Loucy (cell line): Measurements from ENCODE around the gene DNM3.

Experiments
- H2AFZ ChIP-seq: fragments of 200-600 bp; sonication (generic); 2 replicates; pipeline ENCODE4 v1.6.0; 2016; ENCODE audit warnings: antibody characterized with exemption, mild to moderate bottlenecking, low read length, moderate library complexity
- H3F3A ChIP-seq: fragments of 200-600 bp; 2 replicates; pipeline ENCODE4 v1.6.0; 2016; ENCODE audit warnings: antibody characterized with exemption, low read depth, mild to moderate bottlenecking
- H3K27me3 ChIP-seq: fragments of 200-600 bp; sonication (generic); 2 replicates; pipeline ENCODE4 v1.6.1; 2014; ENCODE audit warnings: low read length, mild to moderate bottlenecking; ENCODE audit not compliant: insufficient read depth, poor library complexity, severe bottlenecking
- H3K36me3 ChIP-seq: fragments of 200-600 bp; sonication (generic); 2 replicates; pipeline ENCODE4 v1.6.1; 2016; ENCODE audit warnings: low read length; ENCODE audit not compliant: insufficient read depth
- H3K4me1 ChIP-seq: fragments of 200-600 bp; sonication (generic); 2 replicates; pipeline ENCODE4 v1.5.1; 2014; ENCODE audit warnings: low read length, mild to moderate bottlenecking; ENCODE audit not compliant: insufficient read depth, poor library complexity, severe bottlenecking
- H3K4me2 ChIP-seq: fragments of 200-600 bp; sonication (generic); 2 replicates; pipeline ENCODE4 v1.6.0; 2014; ENCODE audit warnings: antibody characterized with exemption, low read length, low read depth, mild to moderate bottlenecking; ENCODE audit not compliant: poor library complexity, severe bottlenecking
- H3K4me3 ChIP-seq: fragments of 200-600 bp; sonication (generic); 2 replicates; pipeline ENCODE4 v1.5.1; 2014; ENCODE audit warnings: low read length, mild to moderate bottlenecking, mixed read lengths; ENCODE audit not compliant: poor library complexity, severe bottlenecking
- H3K79me2 ChIP-seq: fragments of 200-600 bp; sonication (generic); 2 replicates; pipeline ENCODE4 v1.6.1; 2014; ENCODE audit warnings: low read length; ENCODE audit not compliant: insufficient read depth
- H3K9ac ChIP-seq: fragments of 200-600 bp; sonication (generic); 2 replicates; pipeline ENCODE4 v1.6.0; 2014; ENCODE audit warnings: mild to moderate bottlenecking, low read depth, low read length, moderate library complexity; ENCODE audit not compliant: poor library complexity, severe bottlenecking
- H3K9me2 ChIP-seq: fragments of 200-600 bp; sonication (generic); replicated peaks from 2 replicates; pipeline ENCODE4 v1.6.1; 2016; ENCODE audit warnings: low read depth, low read length, mixed read lengths
- H3K9me3 ChIP-seq: fragments of 200-600 bp; sonication (generic); 2 replicates; pipeline ENCODE4 v1.6.1; 2014; ENCODE audit warnings: mild to moderate bottlenecking, antibody characterized with exemption, low read length, low read depth; ENCODE audit not compliant: insufficient read depth
- H4K20me1 ChIP-seq: fragments of 200-600 bp; sonication (generic); 2 replicates; pipeline ENCODE4 v1.6.0; 2014; ENCODE audit warnings: antibody characterized with exemption, low read length, mild to moderate bottlenecking; ENCODE audit not compliant: insufficient read depth, poor library complexity, severe bottlenecking
- EZH2phosphoT487 ChIP-seq: fragments of 200-600 bp; IDR thresholded peaks from 2 replicates; pipeline ENCODE4 v1.6.1; 2018; ENCODE audit warnings: antibody characterized with exemption, mild to moderate bottlenecking, moderate library complexity, borderline replicate concordance
- TF ChIP-seq, protein P1 (sequence below): fragments of 200-600 bp; sonication (generic); conservative IDR thresholded peaks from 2 replicates; pipeline ENCODE4 v1.5.1; 2014; ENCODE audit warnings: mild to moderate bottlenecking, antibody characterized with exemption, low read length

DNM3 gene

DNA sequence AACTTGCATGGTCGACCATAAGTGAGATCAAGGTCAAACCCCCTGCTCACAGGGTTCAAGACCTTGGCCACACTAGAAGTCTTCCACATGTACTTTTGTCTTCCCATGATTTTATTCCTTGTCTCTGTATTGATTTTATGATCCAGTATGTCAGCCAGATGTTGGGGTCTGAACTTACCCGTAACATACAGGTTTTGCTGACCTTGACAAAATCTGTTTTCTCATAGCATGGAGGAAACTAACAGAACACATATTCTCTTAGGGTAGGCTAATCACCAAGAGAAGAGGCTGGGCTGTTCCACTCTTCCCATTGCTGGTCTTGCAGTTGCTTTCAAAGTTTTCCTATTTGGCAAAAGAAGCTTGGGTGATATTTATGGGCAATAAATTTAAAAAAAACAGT lies 284.0 kb downstream of the DNM3 start:
- TF ChIP-seq, protein P1, sequence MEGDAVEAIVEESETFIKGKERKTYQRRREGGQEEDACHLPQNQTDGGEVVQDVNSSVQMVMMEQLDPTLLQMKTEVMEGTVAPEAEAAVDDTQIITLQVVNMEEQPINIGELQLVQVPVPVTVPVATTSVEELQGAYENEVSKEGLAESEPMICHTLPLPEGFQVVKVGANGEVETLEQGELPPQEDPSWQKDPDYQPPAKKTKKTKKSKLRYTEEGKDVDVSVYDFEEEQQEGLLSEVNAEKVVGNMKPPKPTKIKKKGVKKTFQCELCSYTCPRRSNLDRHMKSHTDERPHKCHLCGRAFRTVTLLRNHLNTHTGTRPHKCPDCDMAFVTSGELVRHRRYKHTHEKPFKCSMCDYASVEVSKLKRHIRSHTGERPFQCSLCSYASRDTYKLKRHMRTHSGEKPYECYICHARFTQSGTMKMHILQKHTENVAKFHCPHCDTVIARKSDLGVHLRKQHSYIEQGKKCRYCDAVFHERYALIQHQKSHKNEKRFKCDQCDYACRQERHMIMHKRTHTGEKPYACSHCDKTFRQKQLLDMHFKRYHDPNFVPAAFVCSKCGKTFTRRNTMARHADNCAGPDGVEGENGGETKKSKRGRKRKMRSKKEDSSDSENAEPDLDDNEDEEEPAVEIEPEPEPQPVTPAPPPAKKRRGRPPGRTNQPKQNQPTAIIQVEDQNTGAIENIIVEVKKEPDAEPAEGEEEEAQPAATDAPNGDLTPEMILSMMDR = no peak

DNA sequence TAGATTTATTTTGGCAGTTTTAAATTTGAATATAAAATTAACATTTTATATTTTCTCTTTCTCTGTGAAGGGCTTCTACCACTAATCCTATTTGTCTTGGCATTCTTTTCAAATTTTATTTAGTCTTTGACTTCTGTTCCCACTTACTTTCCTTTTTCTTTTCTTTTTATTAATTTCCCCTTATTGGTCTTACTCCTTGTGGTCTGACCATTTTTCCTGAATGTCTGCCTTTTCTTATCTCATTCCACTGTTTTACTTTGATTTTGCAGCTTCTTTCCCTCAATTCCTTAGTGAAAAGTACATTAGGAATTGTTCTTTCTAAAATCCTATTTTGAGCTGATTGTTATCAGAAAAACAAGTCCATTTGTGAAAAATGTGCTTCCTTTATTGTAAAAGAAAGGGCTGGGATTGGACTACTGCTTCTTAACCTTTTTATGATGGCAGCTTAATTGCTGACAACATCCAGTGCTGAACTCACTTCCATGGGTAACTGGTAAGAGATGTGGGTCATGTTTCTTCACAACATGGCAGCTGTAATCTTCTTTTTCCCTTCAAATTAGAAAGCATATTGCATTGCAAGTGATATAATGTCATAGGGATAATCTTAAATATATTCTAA lies 284.6 kb downstream of the DNM3 start:
- no peaks in the 10 kb centered on the region for H3F3A ChIP-seq
- no peak overlapping the region for H3K4me3 ChIP-seq
- no peak for TF ChIP-seq EZH2phosphoT487
- TF ChIP-seq, protein P1 = no peak

More for the DNA sequence above, 284.0 kb downstream of the DNM3 start:
- no peaks in the 10 kb centered on the region for H3K9me2 ChIP-seq
- no peaks in the 10 kb centered on the region for H3F3A ChIP-seq
- H3K4me2 ChIP-seq = no peak overlapping the region
- no peaks in the 10 kb centered on the region for H3K27me3 ChIP-seq
- H3K9me3 ChIP-seq = no peaks in the 10 kb centered on the region
- no peaks in the 10 kb centered on the region for H3K4me1 ChIP-seq
- H3K79me2 ChIP-seq = no peaks in the 10 kb centered on the region
- no peak overlapping the region for H3K4me3 ChIP-seq
- H4K20me1 ChIP-seq = no peaks in the 10 kb centered on the region
- H3K9ac ChIP-seq = no peak overlapping the region
- H2AFZ ChIP-seq = no peak overlapping the region
- no peaks in the 10 kb centered on the region for H3K36me3 ChIP-seq

DNA sequence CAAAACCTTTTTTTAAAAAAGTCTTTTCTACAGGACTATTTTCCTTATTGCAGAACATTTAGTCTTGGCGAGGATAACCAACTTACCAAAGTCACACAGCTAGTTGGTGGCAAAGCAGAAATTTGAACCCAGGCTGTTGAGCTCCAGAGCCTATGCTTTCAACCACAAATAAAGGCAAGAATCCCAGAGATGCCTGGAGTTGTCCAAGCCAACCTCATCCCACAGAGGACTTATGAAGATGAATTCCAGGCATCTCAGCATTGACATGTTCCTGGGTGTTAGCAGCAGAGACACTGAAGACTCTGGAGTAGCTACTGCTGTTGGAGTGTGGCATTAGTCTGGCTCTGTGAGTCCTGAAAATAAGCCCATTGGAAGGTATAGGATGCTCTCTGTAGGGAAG lies 291.5 kb downstream of the DNM3 start:
- no peaks in the 10 kb centered on the region for H3K36me3 ChIP-seq
- no peaks in the 10 kb centered on the region for H3K79me2 ChIP-seq
- H3K27me3 ChIP-seq = no peaks in the 10 kb centered on the region
- H4K20me1 ChIP-seq = no peaks in the 10 kb centered on the region
- no peak overlapping the region for H2AFZ ChIP-seq
- H3K9ac ChIP-seq = no peak overlapping the region
- H3F3A ChIP-seq = no peaks in the 10 kb centered on the region
- no peaks in the 10 kb centered on the region for H3K4me1 ChIP-seq
- no peak overlapping the region for H3K4me3 ChIP-seq
- no peaks in the 10 kb centered on the region for H3K9me2 ChIP-seq
- no peaks in the 10 kb centered on the region for H3K9me3 ChIP-seq
- TF ChIP-seq, protein P1 = no peak
- TF ChIP-seq EZH2phosphoT487 = no peak
- H3K4me2 ChIP-seq = no peak overlapping the region

More for the DNA sequence above, 284.6 kb downstream of the DNM3 start:
- Histone ChIP-seq H3K79me2 (no peaks in the 10 kb centered on the region), H2AFZ (no peak overlapping the region), H3K9me3 (no peaks in the 10 kb centered on the region), H3K4me2 (no peak overlapping the region), H4K20me1 (no peaks in the 10 kb centered on the region), H3K27me3 (no peaks in the 10 kb centered on the region), H3K9me2 (no peaks in the 10 kb centered on the region), H3K36me3 (no peaks in the 10 kb centered on the region), H3K9ac (no peak overlapping the region), H3K4me1 (no peaks in the 10 kb centered on the region)
